Upper lobe of left lung (tissue), 6 donors: ENCODE data around the gene RASGRF2. TPM values are rescaled to one million over a fixed set of nuclear protein-coding genes. Genes with fewer than 3 reads are reported as not detected.

Experiments
- ATAC-seq, 2 donors: fragments of 200-7000 bp; cut with Tn5 transposase; one replicate each; pipeline ENCODE4 v1.9.1; 2022; ENCODE audit warnings: mild to moderate bottlenecking in 2 of 2, moderate library complexity in 2 of 2; ENCODE audit not compliant: low FRiP score in 2 of 2
- DNase-seq, 2 donors: peaks; one replicate each; pipeline ENCODE4 v3.0.0-alpha.2; 2019 to 2020
- H3K27ac ChIP-seq, 4 donors: fragments of 200-600 bp; sonication (generic); one replicate each; pipeline ENCODE4 v1.5.1; 2016 to 2019
- H3K27me3 ChIP-seq, 4 donors: fragments of 200-600 bp; sonication (generic); one replicate each; pipeline ENCODE4 v1.5.1; 2017 to 2019
- H3K36me3 ChIP-seq, 4 donors: fragments of 200-600 bp; sonication (generic); one replicate each; pipeline ENCODE4 v1.5.1; 2016 to 2019
- H3K4me1 ChIP-seq, 4 donors: fragments of 200-600 bp; sonication (generic); one replicate each; pipeline ENCODE4 v1.5.1; 2018 to 2019
- H3K4me3 ChIP-seq, 4 donors: fragments of 200-600 bp; sonication (generic); one replicate each; pipeline ENCODE4 v1.5.1; 2017 to 2019; ENCODE audit warnings: mild to moderate bottlenecking in 2 of 4, moderate library complexity in 1 of 4
- H3K9me3 ChIP-seq, 4 donors: fragments of 200-600 bp; sonication (generic); one replicate each; pipeline ENCODE4 v1.5.1; 2018 to 2019
- EP300 ChIP-seq, 4 donors: sonication (generic); formaldehyde crosslinking; IDR thresholded peaks; one replicate each; pipeline ENCODE4 v1.5.1; 2017; ENCODE audit warnings: antibody characterized with exemption in 4 of 4, control low read depth in 2 of 4
- POLR2A ChIP-seq, 4 donors: fragments of 450-650 bp; IDR thresholded peaks; one replicate each; pipeline ENCODE4 v1.5.1; 2016 to 2017; ENCODE audit warnings: antibody characterized with exemption in 4 of 4, mild to moderate bottlenecking in 2 of 4
- POLR2AphosphoS5 ChIP-seq, 2 donors: sonication (generic); formaldehyde crosslinking; IDR thresholded peaks; one replicate each; pipeline ENCODE4 v1.5.1; 2017; ENCODE audit warnings: antibody characterized with exemption in 2 of 2
- WGBS, 2 donors: methylation state at CpG; one replicate each; pipeline ENCODE4 v1.1.5; 2017 to 2018; 5-methylcytosine and 5-hydroxymethylcytosine counted together
- total RNA-seq, 6 donors: library from RNA; depleted of rRNA in 4 of 6; stranded (reverse); fragments of >200 nt in 4 of 6; gene quantifications; one replicate each; pipeline versions ENCODE4 v1.1.0 to v1.2.1, GENCODE V29; 2016 to 2021
- TF ChIP-seq, protein P1 (sequence below), 6 experiments: fragments of 450-650 bp in 4 of 6; fragments of 200-600 bp in 2 of 6; sonication (generic) in 2 of 6; IDR thresholded peaks; one replicate each; pipeline ENCODE4 v1.5.1; 2016 to 2019; ENCODE audit warnings: antibody characterized with exemption in 6 of 6
- donor health status: DM: no; HTN: no; CAD: no; lungs with moderate emphysema.
- donor health status: DM: no; HTN: yes; CAD: no; lungs with severe emphysema.

RASGRF2 gene
- total RNA-seq, 6 donors from 2014 or later = 1.5 to 10.5 (median 4.9) TPM

DNA sequence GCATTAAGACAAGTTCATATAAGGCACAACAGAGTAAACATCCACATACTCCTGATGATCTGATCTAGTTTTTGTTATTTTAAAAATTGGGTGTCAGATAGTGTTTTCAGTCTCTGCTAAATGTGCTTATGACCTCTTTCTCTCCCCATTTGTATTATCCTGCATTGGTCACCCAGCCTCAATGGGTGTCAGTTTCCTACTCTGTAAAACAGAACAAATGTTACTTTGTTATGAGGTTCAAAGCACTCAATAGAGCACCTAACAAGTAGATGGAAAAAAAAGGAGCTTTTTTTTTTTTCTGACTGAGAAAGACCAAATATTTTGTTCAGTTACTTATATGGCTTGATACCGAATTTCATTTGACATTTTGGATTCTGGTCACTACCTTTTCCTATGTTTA is 33.6 kb upstream of the RASGRF2 start:
- WGBS, 2 donors = 82 to 100% methylated on average over 1 of the region's 1 CpG
- TF ChIP-seq POLR2AphosphoS5 (IDR thresholded peaks at IDR 0.05) = no peak
- TF ChIP-seq EP300 (IDR thresholded peaks at IDR 0.05) = no peak
- no peak for TF ChIP-seq POLR2A (IDR thresholded peaks at IDR 0.05)
- TF ChIP-seq, protein P1, sequence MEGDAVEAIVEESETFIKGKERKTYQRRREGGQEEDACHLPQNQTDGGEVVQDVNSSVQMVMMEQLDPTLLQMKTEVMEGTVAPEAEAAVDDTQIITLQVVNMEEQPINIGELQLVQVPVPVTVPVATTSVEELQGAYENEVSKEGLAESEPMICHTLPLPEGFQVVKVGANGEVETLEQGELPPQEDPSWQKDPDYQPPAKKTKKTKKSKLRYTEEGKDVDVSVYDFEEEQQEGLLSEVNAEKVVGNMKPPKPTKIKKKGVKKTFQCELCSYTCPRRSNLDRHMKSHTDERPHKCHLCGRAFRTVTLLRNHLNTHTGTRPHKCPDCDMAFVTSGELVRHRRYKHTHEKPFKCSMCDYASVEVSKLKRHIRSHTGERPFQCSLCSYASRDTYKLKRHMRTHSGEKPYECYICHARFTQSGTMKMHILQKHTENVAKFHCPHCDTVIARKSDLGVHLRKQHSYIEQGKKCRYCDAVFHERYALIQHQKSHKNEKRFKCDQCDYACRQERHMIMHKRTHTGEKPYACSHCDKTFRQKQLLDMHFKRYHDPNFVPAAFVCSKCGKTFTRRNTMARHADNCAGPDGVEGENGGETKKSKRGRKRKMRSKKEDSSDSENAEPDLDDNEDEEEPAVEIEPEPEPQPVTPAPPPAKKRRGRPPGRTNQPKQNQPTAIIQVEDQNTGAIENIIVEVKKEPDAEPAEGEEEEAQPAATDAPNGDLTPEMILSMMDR (IDR thresholded peaks at IDR 0.05) = no peak
- Histone ChIP-seq H3K4me3 (no peak overlapping the region), H3K27me3 (no peaks in the 10 kb centered on the region), H3K4me1 (no peaks in the 10 kb centered on the region), H3K36me3 (no peaks in the 10 kb centered on the region), H3K9me3 (no peaks in the 10 kb centered on the region), H3K27ac (no peak overlapping the region)
- no peak for DNase-seq
- ATAC-seq = no peak

DNA sequence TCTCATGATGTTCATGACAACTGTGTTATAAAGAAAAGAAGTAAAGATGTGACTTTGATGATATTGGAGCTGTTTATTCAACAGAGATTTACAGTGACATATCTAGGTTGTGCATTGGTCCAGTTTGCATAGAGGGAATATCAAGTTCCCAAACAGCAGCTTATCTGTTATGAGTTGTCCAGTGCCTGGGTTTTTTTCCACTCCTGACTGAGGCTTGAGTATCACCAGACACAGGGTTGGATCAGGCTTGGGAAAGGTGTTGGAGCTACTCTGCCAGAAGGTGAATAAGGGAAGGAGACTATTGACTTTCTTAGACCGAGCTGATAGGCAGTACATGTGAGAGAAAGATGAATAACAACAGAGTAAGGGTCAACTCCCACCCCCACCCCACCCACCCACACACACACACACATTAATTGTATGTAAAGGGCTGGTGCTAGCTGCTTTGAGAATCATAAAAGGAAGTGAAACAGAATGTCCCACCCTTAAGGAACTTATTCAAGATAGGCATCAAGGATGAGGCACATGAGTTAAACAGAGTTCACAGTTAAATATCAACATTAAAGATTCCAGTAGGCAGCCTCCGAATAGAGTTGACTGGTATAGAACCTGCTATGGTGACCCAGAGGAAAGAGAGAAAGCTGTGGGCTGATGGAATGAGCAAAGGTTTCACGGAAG is 33.0 kb upstream of the RASGRF2 start:
- Histone ChIP-seq H3K9me3 (no peaks in the 10 kb centered on the region), H3K36me3 (no peaks in the 10 kb centered on the region), H3K27ac (no peak overlapping the region), H3K4me3 (no peak overlapping the region), H3K4me1 (no peaks in the 10 kb centered on the region), H3K27me3 (no peaks in the 10 kb centered on the region)
- no peak for ATAC-seq
- DNase-seq = no peak
- WGBS, 2 donors = 63 to 74% methylated on average over 3 of the region's 3 CpGs
- TF ChIP-seq, protein P1 (IDR thresholded peaks at IDR 0.05) = no peak
- TF ChIP-seq POLR2A (IDR thresholded peaks at IDR 0.05) (no peak), POLR2AphosphoS5 (IDR thresholded peaks at IDR 0.05) (no peak), EP300 (IDR thresholded peaks at IDR 0.05) (no peak)

DNA sequence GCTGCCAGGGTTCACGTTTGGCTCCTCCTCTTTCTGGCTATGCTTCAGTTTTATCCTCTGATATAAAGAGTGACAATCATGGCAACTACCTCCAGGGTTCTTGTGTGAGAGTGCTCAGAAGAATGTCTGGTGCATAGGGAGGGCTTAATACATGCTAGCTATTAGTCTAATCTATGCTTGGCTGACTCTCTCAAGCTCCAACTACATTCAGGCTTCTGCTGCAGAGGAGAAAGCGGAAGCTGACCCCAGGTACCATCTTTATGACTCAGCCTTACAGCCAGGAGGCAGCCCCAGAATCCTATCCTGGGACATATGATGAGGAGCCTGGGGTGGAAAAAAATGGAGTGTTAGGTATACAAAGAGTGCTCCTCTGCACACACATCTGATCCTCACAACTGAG is 32.1 kb upstream of the RASGRF2 start:
- no peak for ATAC-seq
- Histone ChIP-seq H3K9me3 (no peaks in the 10 kb centered on the region), H3K4me3 (no peak overlapping the region), H3K4me1 (no peaks in the 10 kb centered on the region), H3K27ac (no peak overlapping the region), H3K27me3 (no peaks in the 10 kb centered on the region), H3K36me3 (no peaks in the 10 kb centered on the region)
- no peak for DNase-seq
- WGBS, 2 donors = 74 to 81% methylated on average over 2 of the region's 2 CpGs
- TF ChIP-seq POLR2AphosphoS5 (IDR thresholded peaks at IDR 0.05) (no peak), POLR2A (IDR thresholded peaks at IDR 0.05) (no peak), EP300 (IDR thresholded peaks at IDR 0.05) (no peak)
- TF ChIP-seq, protein P1 (IDR thresholded peaks at IDR 0.05) = no peak

DNA sequence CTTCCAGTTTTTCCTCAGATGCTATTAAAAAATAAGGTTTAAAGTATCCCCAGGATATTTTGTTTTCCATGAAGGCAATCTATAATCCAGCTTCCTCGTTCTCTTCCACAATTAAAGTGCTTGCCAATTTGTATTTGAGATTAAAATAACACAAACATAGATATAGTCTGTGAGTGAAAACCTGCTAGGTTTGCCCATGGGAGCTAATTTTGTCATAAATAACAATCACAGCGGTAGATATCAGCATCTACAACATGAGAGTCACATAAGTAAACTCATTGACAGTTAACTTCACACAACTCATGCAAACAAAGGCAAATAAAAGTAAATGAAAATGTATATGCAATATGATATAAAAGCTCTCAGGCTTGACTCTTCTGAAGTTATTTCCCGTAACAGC is 29.2 kb upstream of the RASGRF2 start:
- Histone ChIP-seq H3K4me3 (no peak overlapping the region), H3K27ac (no peak overlapping the region), H3K36me3 (no peaks in the 10 kb centered on the region), H3K4me1 (no peaks in the 10 kb centered on the region), H3K27me3 (no peaks in the 10 kb centered on the region), H3K9me3 (no peaks in the 10 kb centered on the region)
- 79 to 88% methylated on average over 3 of the region's 3 CpGs for WGBS, 2 donors
- no peak for ATAC-seq
- no peak for DNase-seq
- TF ChIP-seq, protein P1 (IDR thresholded peaks at IDR 0.05) = no peak
- no peak for TF ChIP-seq POLR2AphosphoS5 (IDR thresholded peaks at IDR 0.05)
- no peak for TF ChIP-seq EP300 (IDR thresholded peaks at IDR 0.05)
- no peak for TF ChIP-seq POLR2A (IDR thresholded peaks at IDR 0.05)

DNA sequence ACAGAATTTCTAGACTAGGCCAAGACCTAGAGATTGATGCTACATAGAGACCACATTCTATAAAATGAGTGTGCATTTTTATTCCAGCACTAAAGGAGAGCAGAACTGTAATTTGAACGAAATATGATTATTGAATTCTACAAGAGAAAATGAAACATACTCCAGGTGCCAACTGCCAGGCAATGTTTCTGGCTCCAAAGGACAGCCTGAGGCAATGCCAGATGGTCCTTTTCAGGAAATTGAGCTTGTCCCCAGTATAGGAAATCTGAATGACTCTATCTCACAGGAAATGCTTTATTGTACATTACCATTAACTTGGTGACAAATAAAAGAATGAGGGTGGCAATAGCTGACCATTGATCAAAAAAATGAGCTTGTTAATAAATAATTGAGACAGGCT is 28.8 kb upstream of the RASGRF2 start:
- H3K4me3 ChIP-seq = no peak overlapping the region
- H3K4me1 ChIP-seq = no peaks in the 10 kb centered on the region
- ATAC-seq = no peak
- WGBS, 2 donors = 81 to 82% methylated on average over 1 of the region's 1 CpG
- H3K9me3 ChIP-seq = no peaks in the 10 kb centered on the region
- DNase-seq = no peak
- no peaks in the 10 kb centered on the region for H3K36me3 ChIP-seq
- TF ChIP-seq POLR2A (IDR thresholded peaks at IDR 0.05) (no peak), EP300 (IDR thresholded peaks at IDR 0.05) (no peak), POLR2AphosphoS5 (IDR thresholded peaks at IDR 0.05) (no peak)
- TF ChIP-seq, protein P1 (IDR thresholded peaks at IDR 0.05) = no peak
- no peak overlapping the region for H3K27ac ChIP-seq
- no peaks in the 10 kb centered on the region for H3K27me3 ChIP-seq
